HG03439 (cell line): ENCODE results near the gene AGO4.
"Not testable (repeated sequence)": the region's sequence is repeated elsewhere in the genome, so short reads cannot be mapped to it uniquely, and the experiment has no call there.

ENCODE experiments used
- ATAC-seq: cut with Tn5 transposase; IDR thresholded peaks from one replicate; pipeline ENCODE4 v1.9.1; 2021; ENCODE audit warnings: mild to moderate bottlenecking, moderate library complexity; ENCODE audit not compliant: unreplicated experiment

Gene AGO4

GRCh38 chr1:35863136-35863535, 55.3 kb downstream of the AGO4 start:
- no peak for ATAC-seq

GRCh38 chr1:35863881-35864625, 56.2 kb downstream of the AGO4 start:
- ATAC-seq = no peak

- ATAC-seq = no peak
Measured at GRCh38 chr1:35864813-35865212, 57.0 kb downstream of the AGO4 start.

GRCh38 chr1:35866991-35867390, 59.2 kb downstream of the AGO4 start:
- no peak for ATAC-seq

- not testable (repeated sequence) for ATAC-seq
Measured at GRCh38 chr1:35869245-35869950, 61.6 kb downstream of the AGO4 start.

- no peak for ATAC-seq
Measured at GRCh38 chr1:35870651-35871309, 63.0 kb downstream of the AGO4 start.

- no peak for ATAC-seq
Measured at GRCh38 chr1:35873243-35873750, 65.5 kb downstream of the AGO4 start.

- ATAC-seq = not testable (repeated sequence)
Measured at GRCh38 chr1:35874115-35874514, 66.3 kb downstream of the AGO4 start.

GRCh38 chr1:35876988-35877387, 69.2 kb downstream of the AGO4 start:
- ATAC-seq = no peak

- no peak for ATAC-seq
Measured at GRCh38 chr1:35881850-35882273, 74.0 kb downstream of the AGO4 start.

GRCh38 chr1:35882586-35882944, 74.7 kb downstream of the AGO4 start:
- ATAC-seq = no peak

- peak; percentile 83 for ATAC-seq
Measured at GRCh38 chr1:35882945-35883634, 75.3 kb downstream of the AGO4 start, which contains the start of gene AGO1. Gene AGO1, plus strand, starts transcription at chr1:35883209. Its CDS starts 213 bp downstream, at chr1:35883422.

GRCh38 chr1:35883635-35884101, 75.9 kb downstream of the AGO4 start:
- peak; percentile 15 for ATAC-seq

- ATAC-seq = no peak
Measured at GRCh38 chr1:35884934-35885333, 77.1 kb downstream of the AGO4 start.

GRCh38 chr1:35885961-35886558, 78.2 kb downstream of the AGO4 start:
- ATAC-seq = no peak

GRCh38 chr1:35886577-35887431, 79.0 kb downstream of the AGO4 start:
- ATAC-seq = no peak

GRCh38 chr1:35887508-35887907, 79.7 kb downstream of the AGO4 start:
- ATAC-seq = no peak

GRCh38 chr1:35888255-35888654, 80.4 kb downstream of the AGO4 start:
- ATAC-seq = no peak

GRCh38 chr1:35888981-35889380, 81.2 kb downstream of the AGO4 start:
- ATAC-seq = not testable (repeated sequence)
